Nephron progenitor cell (in vitro differentiated cells): ENCODE measurements around the gene TPPP.
"Not testable (repeated sequence)": the region's sequence is repeated elsewhere in the genome, so short reads cannot be mapped to it uniquely, and the experiment has no call there.

ENCODE experiments used
- DNase-seq: peaks from one replicate; pipeline ENCODE4 v3.0.0; 2021
- H3K27ac Mint-ChIP-seq: 2 replicates; pipeline ENCODE4 v1.8.0; 2021; ENCODE audit warnings: mild to moderate bottlenecking, moderate library complexity, mixed read lengths
- H3K27me3 Mint-ChIP-seq: 2 replicates; pipeline ENCODE4 v1.8.0; 2021; ENCODE audit warnings: mild to moderate bottlenecking, low read depth, mixed read lengths; ENCODE audit not compliant: poor library complexity
- H3K36me3 Mint-ChIP-seq: 2 replicates; pipeline ENCODE4 v1.8.0; 2021; ENCODE audit warnings: low read depth, mixed read lengths
- H3K4me1 Mint-ChIP-seq: 2 replicates; pipeline ENCODE4 v1.8.0; 2021; ENCODE audit warnings: mixed read lengths
- H3K4me3 Mint-ChIP-seq: 2 replicates; pipeline ENCODE4 v1.8.0; 2021; ENCODE audit warnings: mild to moderate bottlenecking, moderate library complexity, mixed read lengths
- H3K9me3 Mint-ChIP-seq: 2 replicates; pipeline ENCODE4 v1.8.0; 2021; ENCODE audit warnings: mild to moderate bottlenecking, moderate library complexity, mixed read lengths
- TF ChIP-seq, protein P1 (sequence below): fragments of 200-600 bp; sonication (generic); IDR thresholded peaks from 2 replicates; pipeline ENCODE4 v1.5.0; 2021; ENCODE audit warnings: antibody characterized with exemption

TPPP gene

GRCh38 chr5:693271-694041 lies at the start of gene TPPP:
TSS of gene TPPP (minus strand) at chr5:693352. CDS start at chr5:678060, 15,292 bp downstream.
- H3K36me3 Mint-ChIP-seq, H3K4me1 Mint-ChIP-seq, H3K27ac Mint-ChIP-seq: not testable (repeated sequence)
- H3K4me3 Mint-ChIP-seq: peak within 1 kb of the TSS; percentile 65
- H3K9me3 Mint-ChIP-seq: peaks cover 13% of the 10 kb centered on the region
- peak; percentile 90 for DNase-seq
- peaks cover 21% of the 10 kb centered on the region for H3K27me3 Mint-ChIP-seq

DNA sequence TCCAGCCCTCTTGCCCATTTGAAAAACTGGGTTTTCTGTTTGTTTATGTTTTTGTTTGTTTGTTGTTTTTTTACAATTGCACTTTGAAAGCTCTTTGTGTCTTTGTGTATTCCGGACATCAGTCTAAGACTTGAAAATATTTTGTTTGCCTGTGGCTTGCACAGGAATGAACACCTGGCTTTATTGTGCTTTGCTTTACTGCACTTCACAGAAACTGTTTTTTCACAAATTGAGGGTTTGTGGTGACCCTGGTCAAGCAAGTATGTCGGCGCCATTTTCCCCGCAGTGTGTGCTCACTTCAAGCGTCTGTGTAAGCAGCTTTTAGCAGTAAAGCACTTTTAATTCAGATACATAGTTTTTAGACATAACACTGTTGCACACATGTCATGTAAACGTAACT lies 49.1 kb upstream of the TPPP start:
- H3K9me3 Mint-ChIP-seq, H3K27ac Mint-ChIP-seq, H3K4me3 Mint-ChIP-seq, H3K36me3 Mint-ChIP-seq, DNase-seq: not testable (repeated sequence)
- Mint-ChIP-seq H3K27me3 (peaks cover 23% of the 10 kb centered on the region), H3K4me1 (peaks cover 16% of the 10 kb centered on the region)

DNA sequence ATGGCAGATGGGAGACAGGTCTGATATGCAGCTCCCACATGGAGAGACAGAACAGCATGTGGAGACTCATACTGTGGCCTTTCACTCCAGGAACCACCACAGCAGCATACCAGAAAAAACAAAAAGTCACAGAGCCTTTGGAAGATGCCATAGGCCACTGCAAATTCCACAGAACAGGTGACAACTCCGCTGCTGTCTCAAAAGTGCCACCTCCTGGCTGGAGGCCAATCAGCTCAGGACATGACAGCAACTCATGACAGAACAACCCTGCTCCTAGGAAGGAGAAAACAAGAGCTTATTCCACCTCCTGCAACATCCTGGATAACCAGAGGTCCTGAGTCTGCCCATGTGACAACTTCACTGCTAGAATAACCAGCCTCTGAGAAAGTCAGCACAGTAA lies 41.0 kb upstream of the TPPP start:
- H3K4me1 Mint-ChIP-seq, H3K27ac Mint-ChIP-seq, DNase-seq, H3K4me3 Mint-ChIP-seq: not testable (repeated sequence)
- peaks cover 50% of the 10 kb centered on the region for H3K27me3 Mint-ChIP-seq
- peaks cover 24% of the 10 kb centered on the region for H3K36me3 Mint-ChIP-seq
- peaks cover 18% of the 10 kb centered on the region for H3K9me3 Mint-ChIP-seq

GRCh38 chr5:732754-733454 lies 39.8 kb upstream of the TPPP start:
- Mint-ChIP-seq H3K27me3 (peaks cover 54% of the 10 kb centered on the region), H3K9me3 (peaks cover 18% of the 10 kb centered on the region)
- not testable (repeated sequence) for H3K4me3 Mint-ChIP-seq

GRCh38 chr5:729225-729624 lies 36.1 kb upstream of the TPPP start:
- DNase-seq, H3K4me3 Mint-ChIP-seq, H3K4me1 Mint-ChIP-seq, H3K27ac Mint-ChIP-seq: not testable (repeated sequence)
- H3K36me3 Mint-ChIP-seq: peaks cover 24% of the 10 kb centered on the region
- H3K27me3 Mint-ChIP-seq: peaks cover 37% of the 10 kb centered on the region
- peaks cover 13% of the 10 kb centered on the region for H3K9me3 Mint-ChIP-seq

More at GRCh38 chr5:732754-733454, 39.8 kb upstream of the TPPP start:
- not testable (repeated sequence) for H3K27ac Mint-ChIP-seq, H3K4me1 Mint-ChIP-seq, DNase-seq
- peaks cover 24% of the 10 kb centered on the region for H3K36me3 Mint-ChIP-seq

GRCh38 chr5:727087-727486 lies 33.9 kb upstream of the TPPP start:
- Mint-ChIP-seq H3K9me3 (peaks cover 12% of the 10 kb centered on the region), H3K36me3 (peaks cover 16% of the 10 kb centered on the region), H3K27me3 (peaks cover 30% of the 10 kb centered on the region)
- not testable (repeated sequence) for DNase-seq, H3K4me1 Mint-ChIP-seq, H3K27ac Mint-ChIP-seq, H3K4me3 Mint-ChIP-seq

DNA sequence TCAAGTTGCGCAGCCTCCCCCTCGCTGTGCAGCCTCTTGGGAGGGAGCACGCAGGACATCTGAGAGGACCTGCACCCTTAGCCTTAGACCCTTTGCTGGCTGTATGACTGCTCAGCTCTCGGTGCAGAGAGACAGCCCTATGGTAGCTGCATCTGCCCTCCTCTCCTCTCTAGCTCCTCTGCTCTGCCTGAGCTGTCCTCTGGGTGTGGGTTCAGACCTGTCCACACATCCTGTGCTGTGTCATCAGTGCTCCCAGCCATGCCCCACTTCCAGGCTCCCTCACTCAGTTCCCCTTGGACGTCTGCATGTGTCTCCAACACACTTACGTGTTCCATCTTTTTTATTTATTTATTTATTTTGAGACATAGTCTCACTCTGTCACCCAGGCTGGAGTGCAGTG lies 30.7 kb upstream of the TPPP start:
- not testable (repeated sequence) for DNase-seq, H3K4me1 Mint-ChIP-seq, H3K4me3 Mint-ChIP-seq, H3K27ac Mint-ChIP-seq
- H3K36me3 Mint-ChIP-seq: peaks cover 11% of the 10 kb centered on the region
- peaks cover 43% of the 10 kb centered on the region for H3K27me3 Mint-ChIP-seq
- peaks cover 31% of the 10 kb centered on the region for H3K9me3 Mint-ChIP-seq

DNA sequence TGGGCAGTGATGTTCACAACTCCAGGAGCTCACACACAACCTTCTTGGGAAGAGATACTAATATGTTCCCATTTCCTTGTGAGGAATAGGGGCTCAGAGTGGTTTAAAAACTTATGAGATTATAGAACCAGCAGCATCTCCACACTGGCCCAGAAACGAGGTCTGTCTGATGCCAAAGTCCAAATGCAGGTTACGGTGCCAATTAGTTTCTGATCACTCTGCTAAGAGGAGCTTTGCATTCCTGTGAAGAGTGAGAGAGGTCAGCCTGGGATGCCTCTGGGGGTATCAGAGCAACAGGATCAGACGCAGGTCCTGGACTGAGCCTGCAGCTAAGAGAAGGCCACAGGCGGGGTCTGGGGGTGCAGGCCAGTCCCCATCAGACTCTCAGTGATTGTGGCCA lies 30.2 kb upstream of the TPPP start:
- peaks cover 43% of the 10 kb centered on the region for H3K27me3 Mint-ChIP-seq
- peaks cover 37% of the 10 kb centered on the region for H3K9me3 Mint-ChIP-seq
- DNase-seq, H3K4me1 Mint-ChIP-seq, H3K4me3 Mint-ChIP-seq, H3K27ac Mint-ChIP-seq: not testable (repeated sequence)
- H3K36me3 Mint-ChIP-seq: peaks cover 16% of the 10 kb centered on the region

- H3K27ac Mint-ChIP-seq, H3K4me3 Mint-ChIP-seq: not testable (repeated sequence)
- peaks cover 57% of the 10 kb centered on the region for H3K27me3 Mint-ChIP-seq
These were observed 26.2 kb upstream of the TPPP start for GRCh38 chr5:719379-719778.

DNA sequence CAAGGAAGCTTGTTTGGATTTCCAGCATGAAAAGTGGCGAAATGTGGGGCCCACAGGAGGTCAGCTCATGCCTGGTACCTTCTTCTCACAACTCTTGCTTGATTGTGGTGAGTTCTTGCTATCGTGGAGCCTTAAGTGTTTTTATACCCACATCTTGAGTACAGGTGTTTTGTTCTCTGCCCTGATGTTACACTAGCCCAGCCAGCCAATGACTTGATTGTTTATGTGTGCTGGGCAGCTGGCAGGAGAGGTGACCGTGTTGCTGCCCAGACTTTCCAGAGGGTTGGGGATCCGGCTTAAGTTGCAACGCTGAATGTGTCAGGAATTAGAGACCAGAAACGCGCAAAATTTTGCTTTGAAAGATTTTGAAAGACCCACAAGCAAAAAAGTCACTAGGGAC lies 24.0 kb upstream of the TPPP start:
- Mint-ChIP-seq H3K4me3 (no peak overlapping the region), H3K27ac (no peak overlapping the region), H3K27me3 (peaks cover 54% of the 10 kb centered on the region), H3K9me3 (peaks cover 69% of the 10 kb centered on the region), H3K36me3 (peaks cover 43% of the 10 kb centered on the region), H3K4me1 (peaks cover 18% of the 10 kb centered on the region)
- TF ChIP-seq, protein P1, sequence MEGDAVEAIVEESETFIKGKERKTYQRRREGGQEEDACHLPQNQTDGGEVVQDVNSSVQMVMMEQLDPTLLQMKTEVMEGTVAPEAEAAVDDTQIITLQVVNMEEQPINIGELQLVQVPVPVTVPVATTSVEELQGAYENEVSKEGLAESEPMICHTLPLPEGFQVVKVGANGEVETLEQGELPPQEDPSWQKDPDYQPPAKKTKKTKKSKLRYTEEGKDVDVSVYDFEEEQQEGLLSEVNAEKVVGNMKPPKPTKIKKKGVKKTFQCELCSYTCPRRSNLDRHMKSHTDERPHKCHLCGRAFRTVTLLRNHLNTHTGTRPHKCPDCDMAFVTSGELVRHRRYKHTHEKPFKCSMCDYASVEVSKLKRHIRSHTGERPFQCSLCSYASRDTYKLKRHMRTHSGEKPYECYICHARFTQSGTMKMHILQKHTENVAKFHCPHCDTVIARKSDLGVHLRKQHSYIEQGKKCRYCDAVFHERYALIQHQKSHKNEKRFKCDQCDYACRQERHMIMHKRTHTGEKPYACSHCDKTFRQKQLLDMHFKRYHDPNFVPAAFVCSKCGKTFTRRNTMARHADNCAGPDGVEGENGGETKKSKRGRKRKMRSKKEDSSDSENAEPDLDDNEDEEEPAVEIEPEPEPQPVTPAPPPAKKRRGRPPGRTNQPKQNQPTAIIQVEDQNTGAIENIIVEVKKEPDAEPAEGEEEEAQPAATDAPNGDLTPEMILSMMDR: no peak
- no peak for DNase-seq

More at GRCh38 chr5:719379-719778, 26.2 kb upstream of the TPPP start:
- H3K9me3 Mint-ChIP-seq: peaks cover 69% of the 10 kb centered on the region
- H3K4me1 Mint-ChIP-seq: peaks cover 10% of the 10 kb centered on the region
- not testable (repeated sequence) for DNase-seq
- peaks cover 43% of the 10 kb centered on the region for H3K36me3 Mint-ChIP-seq

DNA sequence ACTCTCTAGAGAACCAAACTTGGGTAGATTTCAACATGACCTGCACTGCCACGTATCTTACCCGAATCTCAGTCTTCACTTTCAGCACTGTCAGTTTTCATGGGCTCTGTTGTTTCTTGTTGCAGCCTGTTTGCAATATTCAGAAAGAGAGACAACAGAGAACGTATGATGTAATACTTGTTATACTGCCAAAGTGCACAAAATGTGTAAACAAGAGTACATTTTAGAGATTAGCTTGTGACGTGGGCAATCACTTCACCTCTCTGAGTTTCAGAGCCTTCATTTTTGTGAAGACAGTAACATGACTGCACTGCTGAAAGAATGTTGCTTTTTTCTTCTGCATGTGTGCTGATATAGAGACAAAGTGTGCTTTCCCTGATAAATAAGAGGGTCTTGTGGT lies 23.6 kb upstream of the TPPP start:
- Mint-ChIP-seq H3K27me3 (peaks cover 50% of the 10 kb centered on the region), H3K4me1 (peaks cover 18% of the 10 kb centered on the region), H3K36me3 (peaks cover 43% of the 10 kb centered on the region), H3K9me3 (peaks cover 65% of the 10 kb centered on the region)
- not testable (repeated sequence) for H3K27ac Mint-ChIP-seq, H3K4me3 Mint-ChIP-seq, DNase-seq

GRCh38 chr5:715636-716035 lies 22.5 kb upstream of the TPPP start:
- H3K27ac Mint-ChIP-seq, H3K4me3 Mint-ChIP-seq, DNase-seq: not testable (repeated sequence)
- Mint-ChIP-seq H3K4me1 (peaks cover 18% of the 10 kb centered on the region), H3K9me3 (peaks cover 66% of the 10 kb centered on the region), H3K36me3 (peaks cover 43% of the 10 kb centered on the region), H3K27me3 (peaks cover 45% of the 10 kb centered on the region)
